Measurements from ENCODE around the gene THSD7A.

THSD7A gene

DNA sequence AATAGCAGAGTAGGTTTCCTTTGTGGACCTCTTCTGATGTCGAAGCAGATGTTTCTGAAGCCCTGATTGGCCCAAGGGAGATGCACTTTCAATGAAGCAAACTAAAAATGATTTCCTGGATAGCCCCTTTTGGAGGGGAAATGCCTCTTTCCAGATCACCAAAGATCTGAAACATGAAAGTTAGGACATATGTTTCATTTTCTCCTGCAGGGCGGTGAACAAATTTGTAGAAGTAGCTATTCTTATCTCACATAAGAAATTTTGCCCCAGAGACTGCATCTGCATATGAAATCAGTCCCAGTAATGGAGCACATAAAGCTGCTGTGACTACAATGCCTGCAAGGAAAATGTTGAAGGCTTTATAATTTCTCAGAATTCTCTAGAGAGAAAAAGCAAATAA, 56.0 kb downstream of the THSD7A start:
- Histone ChIP-seq H3K9me3 (no peaks in the 10 kb centered on the region), H3K4me3 (ENCODE audit: low read depth in 1 of 2, low read length in 1 of 2) (no peak overlapping the region), H3K27ac (no peak overlapping the region), H3K36me3 (no peaks in the 10 kb centered on the region), H3K4me1 (ENCODE audit: control insufficient read depth in 1 of 2, insufficient read depth in 1 of 2, low read depth in 1 of 2, low read length in 1 of 2) (no peaks in the 10 kb centered on the region), H3K27me3 (no peaks in the 10 kb centered on the region)
- TF ChIP-seq, protein P1, sequence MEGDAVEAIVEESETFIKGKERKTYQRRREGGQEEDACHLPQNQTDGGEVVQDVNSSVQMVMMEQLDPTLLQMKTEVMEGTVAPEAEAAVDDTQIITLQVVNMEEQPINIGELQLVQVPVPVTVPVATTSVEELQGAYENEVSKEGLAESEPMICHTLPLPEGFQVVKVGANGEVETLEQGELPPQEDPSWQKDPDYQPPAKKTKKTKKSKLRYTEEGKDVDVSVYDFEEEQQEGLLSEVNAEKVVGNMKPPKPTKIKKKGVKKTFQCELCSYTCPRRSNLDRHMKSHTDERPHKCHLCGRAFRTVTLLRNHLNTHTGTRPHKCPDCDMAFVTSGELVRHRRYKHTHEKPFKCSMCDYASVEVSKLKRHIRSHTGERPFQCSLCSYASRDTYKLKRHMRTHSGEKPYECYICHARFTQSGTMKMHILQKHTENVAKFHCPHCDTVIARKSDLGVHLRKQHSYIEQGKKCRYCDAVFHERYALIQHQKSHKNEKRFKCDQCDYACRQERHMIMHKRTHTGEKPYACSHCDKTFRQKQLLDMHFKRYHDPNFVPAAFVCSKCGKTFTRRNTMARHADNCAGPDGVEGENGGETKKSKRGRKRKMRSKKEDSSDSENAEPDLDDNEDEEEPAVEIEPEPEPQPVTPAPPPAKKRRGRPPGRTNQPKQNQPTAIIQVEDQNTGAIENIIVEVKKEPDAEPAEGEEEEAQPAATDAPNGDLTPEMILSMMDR (IDR thresholded peaks at IDR 0.05): no peak

DNA sequence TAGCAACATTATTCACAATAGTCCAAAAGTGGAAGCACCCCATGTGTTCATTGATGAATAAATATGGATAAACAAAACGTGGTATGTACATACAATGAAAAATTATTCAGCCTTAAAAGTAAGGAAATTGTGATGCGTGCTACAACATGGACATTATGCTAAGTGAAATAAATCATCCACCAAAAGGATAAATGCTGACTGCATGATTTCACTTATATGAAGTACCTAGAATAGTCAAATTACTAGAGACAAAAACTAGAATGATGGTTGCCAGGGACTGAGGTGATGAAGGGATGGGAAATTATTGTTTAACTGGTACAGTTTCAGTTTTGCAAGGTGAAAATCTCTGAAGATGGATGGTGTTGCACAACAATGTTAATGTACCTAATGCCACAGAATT, 56.6 kb downstream of the THSD7A start:
- no peaks in the 10 kb centered on the region for H3K4me1 ChIP-seq (ENCODE audit: control insufficient read depth in 1 of 2, insufficient read depth in 1 of 2, low read depth in 1 of 2, low read length in 1 of 2)
- TF ChIP-seq, protein P1 (IDR thresholded peaks at IDR 0.05): no peak
- no peak overlapping the region for H3K4me3 ChIP-seq (ENCODE audit: low read depth in 1 of 2, low read length in 1 of 2)
- H3K27me3 ChIP-seq: no peaks in the 10 kb centered on the region
- no peaks in the 10 kb centered on the region for H3K36me3 ChIP-seq
- H3K9me3 ChIP-seq: no peaks in the 10 kb centered on the region
- no peak overlapping the region for H3K27ac ChIP-seq

DNA sequence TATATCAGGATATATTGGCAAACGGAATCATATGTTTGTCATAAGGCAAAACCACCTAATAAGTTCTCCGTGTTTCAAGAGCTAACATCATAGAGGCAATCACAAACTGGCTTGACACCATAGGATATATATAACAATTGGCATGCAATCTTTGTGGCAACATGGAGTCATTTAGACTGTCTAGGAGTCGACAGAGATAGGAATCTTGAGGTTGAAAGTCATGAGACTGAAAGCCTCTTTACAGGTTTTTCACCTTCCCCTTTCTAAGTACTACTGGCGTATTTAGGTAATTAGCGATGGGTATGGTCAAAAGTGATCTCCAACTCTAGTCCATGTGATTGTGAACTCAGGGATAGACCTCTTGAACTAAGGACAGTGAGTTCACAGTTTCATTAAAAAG, 63.7 kb downstream of the THSD7A start:
- no peak overlapping the region for H3K4me3 ChIP-seq (ENCODE audit: low read depth in 1 of 2, low read length in 1 of 2)
- TF ChIP-seq, protein P1 (IDR thresholded peaks at IDR 0.05): no peak

DNA sequence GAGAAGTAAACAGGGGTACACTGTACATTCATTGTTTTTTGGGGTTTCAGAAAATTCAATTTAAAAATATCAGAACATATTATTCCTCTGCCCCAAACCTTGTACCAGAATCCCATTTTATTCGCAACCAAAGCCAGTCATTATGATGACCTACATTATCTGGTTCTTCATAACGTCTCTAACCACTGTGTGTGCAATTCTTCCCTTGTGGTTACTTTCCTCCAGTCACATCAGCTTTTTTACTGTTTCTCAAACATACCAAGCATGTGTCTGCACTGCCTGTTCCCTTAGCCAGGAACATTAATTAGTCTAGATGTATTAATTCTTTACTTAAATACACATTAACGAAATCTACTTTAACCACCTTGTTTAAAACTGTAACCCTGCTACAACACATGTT, 64.8 kb downstream of the THSD7A start:
- no peak overlapping the region for H3K27ac ChIP-seq
- no peaks in the 10 kb centered on the region for H3K27me3 ChIP-seq
- no peak overlapping the region for H3K4me3 ChIP-seq (ENCODE audit: low read depth in 1 of 2, low read length in 1 of 2)
- H3K9me3 ChIP-seq: no peaks in the 10 kb centered on the region
- peaks cover 6 to 8% of the 10 kb centered on the region in 2 experiments for H3K4me1 ChIP-seq (ENCODE audit: control insufficient read depth in 1 of 2, insufficient read depth in 1 of 2, low read depth in 1 of 2, low read length in 1 of 2)
- no peaks in the 10 kb centered on the region for H3K36me3 ChIP-seq
- TF ChIP-seq, protein P1 (IDR thresholded peaks at IDR 0.05): no peak

More for the DNA sequence above, 63.7 kb downstream of the THSD7A start:
- Histone ChIP-seq H3K9me3 (no peaks in the 10 kb centered on the region), H3K27ac (no peak overlapping the region), H3K27me3 (no peaks in the 10 kb centered on the region), H3K4me1 (ENCODE audit: control insufficient read depth in 1 of 2, insufficient read depth in 1 of 2, low read depth in 1 of 2, low read length in 1 of 2) (peaks cover 6 to 8% of the 10 kb centered on the region in 2 experiments), H3K36me3 (no peaks in the 10 kb centered on the region)

DNA sequence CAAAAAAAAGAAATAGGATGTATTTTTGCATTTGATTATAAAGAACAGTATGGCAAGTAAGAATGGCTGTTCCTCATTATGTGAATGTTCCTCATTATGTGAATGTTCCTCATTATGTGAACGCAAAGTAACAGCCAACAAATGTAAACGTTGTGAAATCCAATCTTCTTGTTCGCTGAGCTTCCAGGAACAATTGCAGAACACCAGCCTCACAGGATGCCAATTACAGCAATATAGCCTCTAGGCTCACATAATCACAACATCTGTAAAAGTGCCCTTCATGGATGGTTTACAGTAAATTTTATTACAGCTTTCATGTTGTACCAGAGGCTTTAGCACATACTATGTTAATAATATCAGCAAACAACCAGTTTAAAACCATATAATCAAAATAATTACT, 71.6 kb downstream of the THSD7A start:
- TF ChIP-seq, protein P1 (IDR thresholded peaks at IDR 0.05): no peak
- Histone ChIP-seq H3K4me3 (ENCODE audit: low read depth in 1 of 2, low read length in 1 of 2) (no peak overlapping the region), H3K27me3 (no peaks in the 10 kb centered on the region), H3K9me3 (no peaks in the 10 kb centered on the region), H3K36me3 (no peaks in the 10 kb centered on the region), H3K27ac (peak overlapping the region; percentile 28), H3K4me1 (ENCODE audit: control insufficient read depth in 1 of 2, insufficient read depth in 1 of 2, low read depth in 1 of 2, low read length in 1 of 2) (peaks cover 8 to 16% of the 10 kb centered on the region in 2 experiments)

DNA sequence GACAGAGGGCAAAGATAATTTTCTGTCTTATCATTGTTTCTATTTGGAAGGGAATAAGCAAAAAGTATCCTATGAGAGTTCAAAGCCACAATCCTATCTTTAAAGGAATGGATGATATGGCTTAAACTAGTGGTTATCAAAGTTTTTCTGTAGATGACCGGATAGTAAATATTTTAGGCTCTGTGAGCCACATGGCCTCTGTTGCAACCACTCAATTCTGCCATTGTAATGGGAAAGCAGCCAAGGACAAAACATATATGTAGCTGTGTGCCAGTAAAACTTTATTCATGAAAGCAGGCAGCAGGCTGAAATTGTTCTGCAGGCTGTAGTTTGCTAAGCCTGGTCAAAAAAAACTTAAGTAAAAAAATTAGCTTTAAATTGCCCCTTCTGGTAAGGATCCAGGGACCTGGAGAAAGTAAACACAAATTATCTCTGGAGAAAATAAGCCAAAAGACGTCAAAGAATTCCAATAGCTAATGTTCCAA, 73.3 kb downstream of the THSD7A start:
- TF ChIP-seq, protein P1 (IDR thresholded peaks at IDR 0.05): no peak
- no peaks in the 10 kb centered on the region for H3K36me3 ChIP-seq
- no peaks in the 10 kb centered on the region for H3K27me3 ChIP-seq
- H3K27ac ChIP-seq: no peak overlapping the region
- H3K9me3 ChIP-seq: no peaks in the 10 kb centered on the region
- H3K4me1 ChIP-seq (ENCODE audit: control insufficient read depth in 1 of 2, insufficient read depth in 1 of 2, low read depth in 1 of 2, low read length in 1 of 2): peaks cover 8 to 16% of the 10 kb centered on the region in 2 experiments
- H3K4me3 ChIP-seq (ENCODE audit: low read depth in 1 of 2, low read length in 1 of 2): no peak overlapping the region

Data from neutrophil (primary cell).